ENCODE results near the gene CLMN.
"Not testable (repeated sequence)": the region's sequence is repeated elsewhere in the genome, so short reads cannot be mapped to it uniquely, and the experiment has no call there.

The CLMN gene

DNA sequence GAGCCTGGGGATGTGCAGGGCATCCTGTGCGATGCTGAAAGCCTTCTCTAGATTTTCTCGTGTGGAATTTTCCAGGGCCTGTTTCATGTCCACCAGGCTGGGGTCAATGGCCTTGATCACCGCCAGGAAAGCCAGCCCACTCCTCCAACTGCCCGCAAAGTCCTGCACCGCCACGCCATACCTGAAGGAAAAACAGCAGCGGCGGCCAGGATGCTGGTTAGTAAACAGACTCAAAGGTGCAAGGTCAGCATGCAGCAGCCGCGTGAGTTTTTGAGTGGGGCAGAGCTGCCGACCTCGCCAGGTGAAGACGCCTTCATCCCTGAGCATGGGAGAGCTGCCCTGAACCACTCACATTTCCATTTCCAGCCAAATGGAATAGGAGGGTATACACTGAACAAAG lies 109.0 kb downstream of the CLMN start:
- no peak for DNase-seq

DNA sequence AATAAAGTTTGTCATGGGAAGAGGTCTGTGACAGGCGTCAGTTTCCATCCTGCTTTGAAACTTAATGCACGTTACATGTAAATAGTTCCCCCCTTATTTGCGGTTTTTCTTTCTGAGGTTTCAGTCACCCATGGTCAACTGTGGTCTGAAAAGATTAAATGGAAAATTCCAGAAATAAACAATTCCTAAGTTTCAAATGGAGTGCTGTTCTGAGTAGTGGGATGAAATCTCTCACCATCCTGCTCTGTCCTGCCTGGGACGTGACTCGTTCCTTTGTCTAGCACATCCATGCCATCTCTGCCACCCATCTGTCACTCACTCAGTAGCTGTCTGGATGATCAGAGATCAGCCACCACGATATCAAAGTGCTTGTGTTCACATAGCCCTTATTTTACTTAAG lies 111.1 kb downstream of the CLMN start:
- no peak for DNase-seq

DNA sequence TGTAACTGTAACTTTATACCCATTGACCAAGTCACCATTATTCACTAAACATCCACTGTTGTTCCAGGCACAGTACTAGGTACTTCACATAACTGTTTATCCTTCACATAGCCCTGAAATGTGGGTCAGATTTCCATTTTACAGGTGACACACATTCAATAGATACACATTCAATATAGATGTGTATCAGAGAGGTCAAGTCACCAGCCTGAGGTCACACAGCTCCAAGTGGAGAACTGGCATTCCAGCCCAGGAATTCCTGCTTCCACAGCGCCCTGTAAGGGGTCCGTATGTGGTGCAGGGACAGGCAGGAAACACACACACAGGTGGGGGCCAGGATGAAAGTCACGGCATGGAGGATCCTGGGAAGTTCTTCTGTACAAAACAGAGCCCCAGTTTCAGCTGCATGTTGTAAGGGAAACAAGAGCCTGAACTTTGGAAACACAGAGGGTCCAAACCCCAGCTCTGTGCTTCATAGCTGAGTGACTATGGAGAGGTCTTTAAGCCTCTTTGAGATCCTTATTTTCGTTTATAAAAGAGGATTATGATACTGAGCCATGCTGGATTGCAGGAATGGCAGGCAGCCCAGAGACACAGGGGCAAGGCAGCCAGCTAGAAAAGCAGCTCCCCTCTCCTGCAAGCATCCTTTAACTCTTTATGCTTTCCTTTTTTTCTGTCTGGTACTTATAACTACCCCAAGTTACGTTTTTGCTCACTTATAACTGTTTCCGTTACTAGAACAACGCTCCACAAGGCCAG lies 112.1 kb downstream of the CLMN start:
- DNase-seq = no peak

GRCh38 chr14:95206534-95206933 lies 113.2 kb downstream of the CLMN start:
- no peak for DNase-seq

GRCh38 chr14:95204705-95205104 lies 115.0 kb downstream of the CLMN start:
- no peak for DNase-seq

GRCh38 chr14:95201745-95202144 lies 118.0 kb downstream of the CLMN start:
- not testable (repeated sequence) for DNase-seq

DNA sequence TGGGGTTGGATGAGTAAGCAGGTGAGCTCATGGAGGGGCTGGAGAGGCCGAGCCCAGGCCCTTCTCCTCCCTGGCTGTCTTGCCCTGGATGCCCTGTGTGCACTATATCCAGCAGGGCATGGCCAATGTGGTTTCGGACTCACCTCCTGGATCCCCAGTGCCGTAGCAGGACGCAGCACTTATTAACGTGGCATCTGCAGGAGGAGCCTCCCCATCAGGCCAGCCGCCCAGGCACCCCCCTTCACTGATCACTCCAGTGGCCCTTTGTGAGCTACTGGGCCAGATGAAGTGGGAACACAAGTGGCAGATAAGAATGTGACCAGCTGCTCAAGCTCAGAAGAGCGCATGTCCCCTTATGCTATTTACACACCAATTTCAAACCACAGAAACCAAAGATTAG lies 119.3 kb downstream of the CLMN start:
- DNase-seq = peak; percentile 64

- no peak for DNase-seq
These were observed 120.3 kb downstream of the CLMN start for GRCh38 chr14:95199298-95199983.

GRCh38 chr14:95198320-95198719 lies 121.4 kb downstream of the CLMN start:
- no peak for DNase-seq

DNA sequence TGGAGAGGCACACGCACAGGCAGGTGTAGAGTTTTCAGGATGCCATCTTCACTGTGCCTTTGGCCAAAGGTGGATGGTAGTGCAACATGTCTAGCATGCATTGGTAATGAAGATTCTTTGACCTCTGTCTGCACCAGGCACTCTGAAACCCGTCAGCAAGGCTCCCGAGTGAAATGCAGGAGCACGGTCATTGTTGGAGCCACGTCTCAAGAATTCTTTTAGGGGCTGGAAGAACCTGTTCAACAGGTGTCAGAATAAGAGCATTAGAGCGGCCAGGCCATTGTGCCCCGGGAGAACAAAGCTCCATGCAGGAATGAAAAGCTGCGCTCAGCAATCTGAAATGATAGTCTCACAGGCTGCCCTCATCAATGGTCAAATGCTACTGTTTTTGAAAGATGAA lies 122.2 kb downstream of the CLMN start:
- DNase-seq = no peak

GRCh38 chr14:95196826-95197545 lies 122.7 kb downstream of the CLMN start:
- no peak for DNase-seq

GRCh38 chr14:95196268-95196667 lies 123.4 kb downstream of the CLMN start:
- no peak for DNase-seq

GRCh38 chr14:95195031-95195430 lies 124.7 kb downstream of the CLMN start:
- DNase-seq = no peak

GRCh38 chr14:95193081-95193480 lies 126.6 kb downstream of the CLMN start:
- no peak for DNase-seq

- no peak for DNase-seq
These were observed 127.4 kb downstream of the CLMN start for GRCh38 chr14:95192311-95192710.

GRCh38 chr14:95191445-95192199 lies 128.1 kb downstream of the CLMN start:
- DNase-seq = no peak

DNA sequence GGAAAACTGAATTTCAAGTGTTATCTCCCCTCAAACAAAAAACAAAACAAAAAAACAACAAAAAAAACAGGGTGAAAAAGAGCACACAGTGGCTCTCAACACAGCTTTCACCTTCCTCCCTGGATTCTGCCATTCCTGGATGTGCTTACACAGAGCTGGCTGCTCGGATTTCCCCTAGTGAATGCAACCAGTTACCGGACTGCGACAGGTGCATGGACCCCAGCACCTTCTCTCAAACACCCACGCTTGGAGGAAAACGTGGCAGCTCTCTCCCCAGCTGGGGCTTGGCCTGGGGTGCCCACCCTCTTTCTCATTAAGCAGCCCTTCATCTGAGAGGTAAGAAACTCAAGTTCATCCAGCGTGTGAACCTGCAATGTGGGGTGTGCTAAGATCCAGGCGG lies 128.9 kb downstream of the CLMN start:
- DNase-seq = no peak

DNA sequence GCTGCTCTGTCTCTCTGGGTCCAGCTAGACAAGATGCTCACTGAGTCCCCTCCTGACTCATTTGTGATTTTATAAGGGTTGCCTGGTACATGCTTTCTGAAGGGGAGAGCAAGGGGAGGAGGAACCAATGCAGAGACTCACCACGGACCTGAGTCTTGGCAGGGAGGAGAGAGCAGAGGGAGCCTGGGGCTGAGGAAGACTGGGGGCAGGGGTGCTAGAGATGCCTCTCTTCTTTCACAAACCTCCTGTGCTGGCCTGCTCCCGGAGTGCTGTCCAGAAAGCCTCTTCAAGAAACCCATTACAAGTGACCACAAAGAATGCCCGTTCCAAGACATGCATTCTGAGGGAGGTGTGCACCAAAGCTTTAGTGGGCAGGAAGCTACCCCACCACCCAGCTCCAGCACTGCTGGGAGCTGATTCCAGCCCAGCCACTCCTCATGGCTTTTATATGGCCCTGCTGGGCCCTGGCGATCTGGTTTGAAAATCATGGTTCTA lies 129.3 kb downstream of the CLMN start:
- DNase-seq = no peak

DNA sequence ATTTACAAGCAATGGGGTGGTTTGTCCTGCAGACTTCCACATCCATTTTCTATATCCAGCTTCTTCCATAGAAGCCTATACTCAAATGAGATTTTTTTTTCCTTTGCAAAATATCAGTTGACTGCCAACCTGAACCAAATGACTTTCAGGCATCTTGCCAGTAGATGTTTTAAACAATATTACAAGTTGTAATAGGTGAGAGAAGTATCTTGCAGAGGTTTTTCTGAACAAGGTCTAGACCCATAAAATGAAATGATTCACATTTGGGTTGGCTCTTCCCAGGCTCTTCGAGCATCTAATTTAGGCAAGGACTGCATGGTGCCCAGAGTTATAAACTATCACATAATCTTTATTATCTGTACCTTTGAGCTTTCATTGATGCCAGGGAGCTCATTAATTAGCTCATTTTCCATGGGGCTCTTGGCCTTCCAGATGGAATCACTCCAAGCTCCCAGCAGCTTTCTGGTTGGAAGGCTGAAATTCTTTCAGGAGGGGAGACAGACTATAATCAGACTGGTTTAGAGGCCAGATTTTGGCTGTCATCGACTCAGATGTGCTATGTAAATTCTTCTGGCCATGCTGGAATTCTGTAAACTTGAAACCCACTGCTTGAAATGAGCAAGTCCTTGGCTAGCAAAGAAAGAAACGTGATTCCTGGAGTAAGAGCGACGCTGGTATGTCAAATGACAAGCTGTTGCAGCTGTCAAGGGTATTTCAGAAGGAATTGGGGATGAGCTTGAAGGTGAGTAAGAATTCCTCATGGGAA lies 130.2 kb downstream of the CLMN start:
- DNase-seq = no peak

DNA sequence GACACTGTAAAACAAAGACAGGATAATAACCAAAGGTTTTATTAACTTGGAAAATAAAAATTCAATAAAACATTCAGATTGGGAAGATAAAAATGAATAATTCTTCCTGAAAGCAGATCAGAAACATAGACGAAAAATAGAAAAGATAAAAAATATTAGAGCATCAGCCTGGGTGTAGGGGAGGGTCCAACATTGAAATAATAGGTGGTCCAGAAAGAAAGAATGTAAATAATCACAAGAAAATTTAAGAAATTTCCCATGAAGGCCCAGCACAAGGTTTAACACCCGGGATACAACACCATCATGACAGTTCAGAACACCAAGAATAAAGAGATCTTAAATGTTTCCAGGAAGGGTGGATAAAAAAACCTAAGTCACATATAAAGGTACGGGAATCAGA lies 131.3 kb downstream of the CLMN start:
- DNase-seq = no peak

GRCh38 chr14:95185767-95186392 lies 133.8 kb downstream of the CLMN start:
- DNase-seq = no peak
